Vagina (tissue), 2 donors: ENCODE measurements around the gene RPLP2.

ENCODE experiments used
- POLR2A ChIP-seq, 2 donors: fragments of 450-650 bp; IDR thresholded peaks; one replicate each; pipeline ENCODE4 v1.6.1; 2017; ENCODE audit warnings: antibody characterized with exemption in 2 of 2, mild to moderate bottlenecking in 2 of 2, moderate library complexity in 2 of 2
- POLR2AphosphoS5 ChIP-seq, 2 donors: sonication (generic); formaldehyde crosslinking; IDR thresholded peaks; one replicate each; pipeline ENCODE4 v1.9.0; 2017; ENCODE audit warnings: antibody characterized with exemption in 2 of 2, mild to moderate bottlenecking in 2 of 2, low read depth in 1 of 2; ENCODE audit not compliant: insufficient read depth in 1 of 2
- TF ChIP-seq, protein P1 (sequence below), 3 experiments: fragments of 450-650 bp in 2 of 3; fragments of 200-600 bp in 1 of 3; sonication (generic) in 1 of 3; IDR thresholded peaks; one replicate each; pipeline ENCODE4 v1.5.1; 2017 to 2019; ENCODE audit warnings: antibody characterized with exemption in 3 of 3, mild to moderate bottlenecking in 2 of 3, moderate library complexity in 2 of 3

- TF ChIP-seq, protein P1, sequence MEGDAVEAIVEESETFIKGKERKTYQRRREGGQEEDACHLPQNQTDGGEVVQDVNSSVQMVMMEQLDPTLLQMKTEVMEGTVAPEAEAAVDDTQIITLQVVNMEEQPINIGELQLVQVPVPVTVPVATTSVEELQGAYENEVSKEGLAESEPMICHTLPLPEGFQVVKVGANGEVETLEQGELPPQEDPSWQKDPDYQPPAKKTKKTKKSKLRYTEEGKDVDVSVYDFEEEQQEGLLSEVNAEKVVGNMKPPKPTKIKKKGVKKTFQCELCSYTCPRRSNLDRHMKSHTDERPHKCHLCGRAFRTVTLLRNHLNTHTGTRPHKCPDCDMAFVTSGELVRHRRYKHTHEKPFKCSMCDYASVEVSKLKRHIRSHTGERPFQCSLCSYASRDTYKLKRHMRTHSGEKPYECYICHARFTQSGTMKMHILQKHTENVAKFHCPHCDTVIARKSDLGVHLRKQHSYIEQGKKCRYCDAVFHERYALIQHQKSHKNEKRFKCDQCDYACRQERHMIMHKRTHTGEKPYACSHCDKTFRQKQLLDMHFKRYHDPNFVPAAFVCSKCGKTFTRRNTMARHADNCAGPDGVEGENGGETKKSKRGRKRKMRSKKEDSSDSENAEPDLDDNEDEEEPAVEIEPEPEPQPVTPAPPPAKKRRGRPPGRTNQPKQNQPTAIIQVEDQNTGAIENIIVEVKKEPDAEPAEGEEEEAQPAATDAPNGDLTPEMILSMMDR (IDR thresholded peaks at IDR 0.05): no peak
- TF ChIP-seq POLR2AphosphoS5 (IDR thresholded peaks at IDR 0.05; ENCODE audit: insufficient read depth in 1 of 2, low read depth in 1 of 2) (no peak), POLR2A (IDR thresholded peaks at IDR 0.05) (no peak)
Measured at GRCh38 chr11:825366-826226, 15.8 kb downstream of the RPLP2 start.
